GM18526 (cell line): ENCODE results near the gene MEGF11.

Experiments
- POLR2A ChIP-seq: IDR thresholded peaks from 3 replicates; pipeline ENCODE4 v1.6.1; 2011; ENCODE audit not compliant: insufficient read length; ENCODE audit errors: extremely low read depth

MEGF11 gene

DNA sequence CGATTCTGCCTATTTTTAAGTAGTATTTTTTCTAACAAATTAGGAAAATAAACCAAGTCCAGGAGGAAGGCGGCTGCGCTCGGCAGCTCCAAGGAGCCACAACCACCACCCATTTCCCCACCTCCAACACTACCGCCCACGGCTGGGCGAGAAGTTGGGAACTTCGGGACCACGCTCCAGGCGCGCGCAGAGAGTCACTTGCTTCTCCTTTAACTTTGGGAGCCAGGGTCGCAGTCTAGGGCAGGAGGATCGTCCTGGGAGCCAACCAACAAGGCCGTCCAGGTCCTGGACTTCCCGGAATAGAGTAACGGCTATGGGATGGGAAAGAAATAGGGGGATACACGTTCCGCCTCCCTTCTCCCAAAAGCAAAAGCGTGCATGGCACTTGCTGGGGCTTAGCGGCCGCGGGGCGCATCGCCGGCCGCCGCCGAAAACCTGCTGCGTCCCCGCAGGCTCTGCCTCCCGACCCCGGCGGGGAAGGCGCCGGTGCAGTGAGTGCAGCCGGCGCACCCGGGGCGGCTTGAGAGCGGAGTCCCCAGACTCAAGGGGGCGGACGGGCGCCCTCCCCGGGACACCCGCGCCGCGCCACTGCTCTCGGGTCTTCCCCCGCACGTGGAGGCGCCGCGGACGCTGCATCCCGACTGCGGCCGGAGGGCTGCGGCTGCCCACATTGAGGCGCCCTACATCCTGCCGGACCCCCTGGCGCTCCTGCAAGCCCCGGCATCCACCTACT, 699 bp downstream of the MEGF11 start:
- no peak for TF ChIP-seq POLR2A

DNA sequence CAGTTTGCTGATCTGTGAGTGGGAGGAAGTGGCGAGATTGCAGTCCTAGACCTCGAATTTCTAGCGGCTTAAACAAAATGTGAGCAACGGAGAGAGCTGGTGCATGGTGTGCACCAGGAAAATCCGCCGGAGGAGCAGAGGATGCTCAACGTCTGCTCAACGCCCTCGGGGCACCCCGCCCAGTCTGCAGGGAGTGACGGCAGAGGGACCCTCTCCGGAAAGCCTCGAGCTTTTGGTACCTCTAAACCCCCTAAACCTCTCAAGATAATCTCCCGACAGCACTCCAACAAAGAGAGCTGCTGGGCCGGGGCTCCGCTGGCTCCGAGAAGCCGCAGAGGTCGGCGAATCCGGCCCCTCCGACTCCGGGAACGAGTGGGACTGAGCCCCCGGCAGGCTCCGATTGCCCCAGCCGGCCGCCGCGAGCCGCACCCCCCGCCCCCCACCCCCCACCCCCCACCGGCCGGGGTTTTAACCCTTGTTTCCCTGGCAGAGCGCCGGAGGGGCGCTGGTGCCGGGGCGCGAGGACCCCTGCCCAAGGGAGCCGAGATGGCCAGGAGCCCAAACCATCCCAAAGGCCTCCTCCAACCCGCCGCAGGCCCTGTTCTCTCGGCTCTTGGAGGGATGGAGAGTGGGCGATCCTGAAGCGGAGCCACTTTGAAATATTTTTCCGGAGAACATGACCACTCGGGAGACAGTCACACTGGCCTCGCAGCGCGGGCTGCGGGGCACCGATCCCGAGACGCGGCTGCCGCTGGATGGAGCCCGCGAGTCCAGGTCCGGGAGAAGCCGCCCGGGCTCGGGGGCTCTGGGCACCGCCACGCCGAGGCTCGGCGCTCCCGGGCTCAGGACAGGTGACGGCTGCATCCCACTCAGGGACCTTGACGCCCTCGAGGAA, 1.5 kb downstream of the MEGF11 start:
- TF ChIP-seq POLR2A = no peak

DNA sequence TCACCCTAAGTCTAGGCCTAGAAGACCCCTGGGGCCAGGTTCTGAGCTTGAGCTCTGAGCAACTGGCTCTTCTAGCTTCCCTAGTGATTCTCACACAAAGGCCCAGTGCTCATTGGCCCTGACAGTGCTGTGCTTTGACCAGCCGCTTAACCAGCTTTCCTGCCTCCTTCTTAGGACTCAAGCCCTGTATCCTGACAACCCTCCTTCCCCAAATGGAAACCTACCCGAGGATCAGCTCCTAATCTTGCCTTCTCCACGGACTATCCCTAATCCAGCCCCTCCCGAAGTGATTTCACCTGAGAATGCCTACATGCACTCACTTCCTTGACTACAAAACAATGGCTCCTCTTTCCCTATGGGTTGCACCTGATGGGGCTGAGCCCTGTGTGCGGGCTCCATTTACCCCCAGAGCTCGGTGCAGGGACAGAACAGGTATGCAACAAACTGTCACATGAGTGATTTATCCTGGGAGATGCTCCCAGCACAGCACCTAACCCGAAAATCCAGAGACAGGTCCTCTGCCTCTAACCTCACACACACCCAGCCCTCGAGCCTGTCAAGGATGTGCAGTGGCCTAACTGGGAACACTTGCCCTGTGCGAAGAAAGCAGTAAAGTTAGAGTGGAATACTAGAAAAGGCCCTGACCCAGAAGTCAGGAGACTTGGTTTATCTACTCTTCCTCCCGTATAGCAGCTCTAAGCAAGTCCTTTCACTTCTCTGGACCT, 2.3 kb downstream of the MEGF11 start:
- no peak for TF ChIP-seq POLR2A

DNA sequence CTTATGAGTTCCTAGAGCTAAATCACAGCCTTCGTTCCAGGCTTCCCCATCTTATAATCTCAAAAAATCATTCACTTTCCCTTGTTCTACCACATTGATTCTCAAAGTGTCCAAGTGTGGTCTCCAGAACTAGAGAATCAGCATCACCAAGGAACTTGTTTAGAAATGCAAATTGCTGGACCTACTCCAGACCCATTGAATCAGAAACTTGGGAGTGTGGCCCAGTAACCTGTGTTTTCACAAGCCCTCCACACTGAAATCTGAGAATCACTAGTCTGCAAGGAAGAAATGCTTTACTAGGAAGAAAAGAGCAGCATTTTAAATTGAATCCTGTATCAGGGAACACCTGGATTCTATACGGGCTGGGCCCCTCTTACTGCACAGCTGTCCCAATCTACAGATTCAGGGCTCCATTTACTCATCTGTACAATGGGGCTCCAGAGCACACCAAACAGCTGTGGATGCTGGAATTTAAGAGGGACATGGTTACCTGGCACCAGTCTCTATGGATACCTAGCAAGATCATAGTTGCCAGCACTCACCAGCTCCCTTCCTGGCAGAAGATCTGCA, 3.9 kb downstream of the MEGF11 start:
- TF ChIP-seq POLR2A = no peak

DNA sequence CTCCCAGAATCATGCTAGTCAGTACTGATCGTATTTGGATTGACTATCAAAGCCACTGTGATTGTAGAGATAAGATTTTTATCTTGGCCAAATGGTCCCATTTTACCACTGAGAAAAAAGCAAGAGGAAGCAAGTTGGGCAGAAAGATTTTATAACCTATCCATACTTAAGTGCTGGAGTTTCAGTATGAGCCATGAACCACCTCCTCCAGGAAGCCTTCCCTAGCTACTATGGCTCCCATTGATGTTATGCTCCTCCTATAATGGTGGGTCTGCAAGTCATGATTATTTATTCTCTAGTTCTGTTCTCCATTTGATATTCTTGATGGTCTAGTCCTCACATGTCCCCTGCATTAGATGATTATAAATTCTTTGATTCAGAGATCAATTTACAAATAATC, 6.6 kb downstream of the MEGF11 start:
- TF ChIP-seq POLR2A = no peak

DNA sequence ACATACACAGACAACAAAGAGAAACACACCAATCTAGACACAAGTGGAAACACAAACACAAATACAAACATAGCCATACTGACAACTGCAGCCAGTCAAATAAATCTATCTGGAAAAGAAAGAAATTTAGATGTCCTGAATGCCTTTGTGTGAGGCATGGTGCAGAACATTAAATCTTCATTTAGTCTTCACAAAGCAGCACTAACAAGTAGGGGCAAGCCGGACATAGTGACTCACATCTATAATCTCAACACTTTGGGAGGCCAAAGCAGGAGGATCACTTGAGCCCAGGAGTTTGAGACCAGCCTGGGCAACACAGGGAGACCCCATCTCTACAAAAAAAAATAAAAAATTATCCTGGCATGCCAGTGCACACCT, 11.7 kb downstream of the MEGF11 start:
- TF ChIP-seq POLR2A = no peak

DNA sequence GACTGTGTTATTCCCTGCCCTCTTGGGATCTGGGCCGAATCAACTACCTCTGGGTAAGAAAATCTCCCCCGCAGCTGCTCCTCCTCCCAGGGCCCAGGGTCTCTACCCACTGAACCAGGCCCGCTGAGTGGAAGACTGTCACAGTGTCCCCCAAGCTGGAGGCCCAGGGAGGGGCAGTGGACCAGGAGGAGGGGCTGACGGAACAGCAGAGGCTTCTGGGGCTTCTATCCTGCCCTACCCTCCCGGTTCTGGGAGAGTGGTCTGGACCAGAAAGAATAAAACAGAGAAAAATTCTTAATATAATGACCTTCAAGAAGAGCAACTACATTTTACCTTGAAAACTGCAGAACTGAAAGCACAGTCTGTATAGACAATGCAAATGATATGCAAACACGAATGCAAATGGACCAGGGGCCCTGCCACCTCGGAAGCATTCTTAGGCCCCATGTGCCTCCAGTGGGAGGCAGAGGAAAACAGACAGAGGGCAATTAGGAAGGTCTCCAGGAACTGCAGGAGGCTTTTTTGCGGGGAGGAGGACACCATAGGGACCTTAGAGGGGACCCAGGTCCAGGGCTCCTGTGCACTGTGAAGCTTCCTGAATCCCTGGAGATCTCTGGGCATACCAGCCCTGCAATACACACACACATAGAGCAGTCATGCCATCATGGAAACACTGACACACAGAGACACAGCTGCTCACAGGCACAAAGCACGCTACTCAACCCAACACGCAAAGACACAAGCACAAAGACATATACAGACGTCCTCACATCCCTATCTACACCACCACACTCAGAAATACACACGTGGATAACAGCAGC, 12.3 kb downstream of the MEGF11 start:
- no peak for TF ChIP-seq POLR2A

DNA sequence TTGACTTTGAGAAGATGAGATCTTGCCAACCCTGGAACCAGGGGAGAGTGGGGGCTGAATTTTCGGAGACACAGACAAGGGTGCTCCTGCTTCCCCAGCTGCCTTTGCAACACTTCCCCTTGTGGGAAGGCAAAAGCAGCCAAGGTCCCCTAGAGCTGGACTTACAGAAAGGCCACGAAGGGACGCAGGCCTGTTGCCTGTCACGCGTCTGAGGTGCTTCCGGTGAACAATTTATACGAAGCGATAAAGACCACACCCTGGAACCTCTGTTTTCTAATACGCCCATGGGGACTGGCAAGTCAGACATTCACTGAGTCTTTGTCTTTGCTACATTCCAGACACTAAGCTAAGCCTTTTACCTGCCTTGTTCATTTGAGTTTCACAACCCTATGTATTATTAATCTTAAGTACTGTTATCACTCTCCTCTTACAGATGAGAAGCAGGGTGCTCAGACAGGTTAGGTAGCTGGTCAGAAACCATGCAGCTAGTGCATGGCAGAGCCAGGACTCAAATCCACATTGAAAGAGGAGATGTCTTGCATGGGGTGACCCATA, 13.2 kb downstream of the MEGF11 start:
- TF ChIP-seq POLR2A = no peak

DNA sequence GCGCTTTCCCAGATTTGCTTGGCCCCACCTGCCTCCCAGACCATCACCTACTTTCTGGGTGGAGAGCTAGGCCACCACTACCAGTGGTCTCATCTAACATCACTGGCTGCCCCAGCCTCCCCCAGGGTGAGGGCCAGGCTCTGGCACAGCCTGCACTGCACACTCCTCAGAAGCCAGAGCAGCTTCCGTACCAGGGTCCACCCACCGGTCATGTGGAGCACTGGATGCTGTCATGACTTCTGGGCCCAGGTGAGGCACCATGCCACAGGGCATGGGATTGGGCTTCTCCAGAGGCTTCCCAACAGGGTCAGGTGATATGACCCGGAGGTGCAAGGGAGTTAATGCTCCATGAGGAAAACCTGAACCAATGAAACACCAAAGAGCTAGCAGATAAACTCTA, 14.0 kb downstream of the MEGF11 start:
- no peak for TF ChIP-seq POLR2A

DNA sequence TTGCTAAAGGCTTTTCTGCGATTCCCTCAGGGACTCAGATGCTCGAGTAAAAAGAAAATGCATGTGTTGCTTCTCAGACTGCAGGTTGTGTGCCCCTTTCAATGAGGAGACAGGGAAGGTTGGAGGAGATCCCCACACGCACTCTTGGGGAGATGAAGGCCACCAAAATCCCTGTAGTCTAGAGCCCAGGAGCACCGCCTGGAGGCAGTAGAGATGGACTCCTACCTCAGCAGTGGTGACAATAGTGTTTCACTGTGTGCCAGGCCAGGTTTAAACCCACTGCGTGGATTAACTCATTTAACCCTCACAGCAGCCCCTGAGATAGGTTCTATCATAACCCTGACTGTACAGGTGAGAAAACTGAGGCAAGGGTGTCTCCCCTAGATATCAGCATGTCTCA, 15.2 kb downstream of the MEGF11 start:
- no peak for TF ChIP-seq POLR2A

DNA sequence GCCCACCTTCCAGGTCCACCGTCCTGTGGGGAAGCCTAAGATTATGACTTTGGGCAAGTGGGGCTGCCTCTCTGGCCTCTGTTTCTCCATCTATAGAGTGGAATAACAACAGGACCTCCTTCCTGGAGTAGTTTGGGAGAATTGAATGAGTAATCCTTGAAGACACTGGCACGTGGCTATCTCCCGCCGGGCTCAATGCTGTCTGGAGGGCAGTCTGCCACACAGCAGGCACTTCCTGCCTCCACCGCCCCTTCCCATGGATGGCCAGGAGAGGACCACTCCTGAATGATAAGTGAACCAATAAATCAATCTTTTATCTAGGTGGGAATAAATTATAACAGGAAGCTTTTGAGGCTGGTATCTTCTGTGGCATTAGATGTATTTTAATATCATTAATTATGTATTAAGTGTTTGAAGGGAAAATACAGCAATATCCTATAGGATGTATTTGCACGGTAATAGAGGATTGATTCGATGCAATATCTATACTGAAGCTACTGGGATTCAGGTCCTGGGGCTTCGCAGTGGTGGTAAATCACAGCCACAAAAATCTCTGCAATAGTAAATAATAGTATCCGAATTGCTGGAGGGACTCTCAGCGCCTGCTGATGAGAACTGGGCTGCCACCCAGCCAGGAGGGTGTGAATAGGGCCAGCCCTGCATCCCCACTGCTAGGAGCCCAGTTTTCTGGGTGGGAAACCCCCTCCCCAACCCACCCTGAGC, 15.9 kb downstream of the MEGF11 start:
- no peak for TF ChIP-seq POLR2A

DNA sequence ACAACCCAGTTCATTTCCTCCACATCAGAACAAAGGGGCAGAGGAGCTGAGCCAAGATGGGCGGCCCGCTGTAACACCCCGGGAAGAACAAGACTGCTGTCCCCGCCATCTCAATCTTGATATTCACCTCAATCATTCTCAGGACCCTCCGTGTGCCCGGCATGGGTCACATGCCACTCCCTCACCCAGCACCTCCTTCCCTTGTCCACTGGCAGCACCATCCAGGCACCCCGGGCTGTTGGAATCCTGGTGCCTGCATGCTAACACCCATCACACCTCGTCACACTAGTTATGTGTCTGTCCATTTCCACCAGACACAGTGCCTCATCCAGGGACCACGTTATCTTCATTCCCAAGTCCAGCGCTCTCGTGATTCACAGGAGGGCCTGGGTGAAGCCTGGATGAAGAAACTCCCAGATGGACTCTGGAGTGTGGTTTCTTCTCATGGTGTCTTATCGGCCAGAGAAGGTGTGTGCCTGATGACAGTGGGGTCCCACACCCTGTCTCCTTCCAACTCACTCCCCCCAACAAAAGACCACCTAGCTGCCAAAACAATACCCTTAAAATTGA, 16.7 kb downstream of the MEGF11 start:
- TF ChIP-seq POLR2A = no peak

DNA sequence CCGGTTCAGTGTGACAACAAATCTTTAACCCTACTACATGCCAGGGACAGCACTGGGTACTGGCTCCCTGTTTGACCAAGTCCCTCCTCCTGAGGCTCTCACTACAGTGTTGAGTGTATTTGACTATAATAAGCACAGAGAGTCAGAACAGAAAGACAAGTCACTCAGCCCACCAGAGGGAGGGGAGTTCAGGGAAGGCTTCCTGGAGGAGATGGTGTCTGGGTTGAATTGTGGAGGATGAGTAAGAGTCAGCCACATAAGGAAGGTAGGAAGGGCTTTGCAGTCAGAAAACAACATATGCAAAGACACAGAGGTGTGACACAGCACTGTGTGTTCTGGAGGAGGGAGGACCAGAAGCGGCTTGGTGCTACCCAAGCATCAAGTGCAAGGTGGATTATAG, 17.7 kb downstream of the MEGF11 start:
- no peak for TF ChIP-seq POLR2A
